ENCODE data around the gene TBC1D22B. TPM values are rescaled to one million over a fixed set of nuclear protein-coding genes. Genes with fewer than 3 reads are reported as not detected.
"Not testable (repeated sequence)": the region's sequence is repeated elsewhere in the genome, so short reads cannot be mapped to it uniquely, and the experiment has no call there.

The TBC1D22B gene
- polyA plus RNA-seq, 1 experiment: 9.8 TPM

GRCh38 chr6:37287519-37288157 is 30.1 kb downstream of the TBC1D22B start:
- TF ChIP-seq, protein P1, sequence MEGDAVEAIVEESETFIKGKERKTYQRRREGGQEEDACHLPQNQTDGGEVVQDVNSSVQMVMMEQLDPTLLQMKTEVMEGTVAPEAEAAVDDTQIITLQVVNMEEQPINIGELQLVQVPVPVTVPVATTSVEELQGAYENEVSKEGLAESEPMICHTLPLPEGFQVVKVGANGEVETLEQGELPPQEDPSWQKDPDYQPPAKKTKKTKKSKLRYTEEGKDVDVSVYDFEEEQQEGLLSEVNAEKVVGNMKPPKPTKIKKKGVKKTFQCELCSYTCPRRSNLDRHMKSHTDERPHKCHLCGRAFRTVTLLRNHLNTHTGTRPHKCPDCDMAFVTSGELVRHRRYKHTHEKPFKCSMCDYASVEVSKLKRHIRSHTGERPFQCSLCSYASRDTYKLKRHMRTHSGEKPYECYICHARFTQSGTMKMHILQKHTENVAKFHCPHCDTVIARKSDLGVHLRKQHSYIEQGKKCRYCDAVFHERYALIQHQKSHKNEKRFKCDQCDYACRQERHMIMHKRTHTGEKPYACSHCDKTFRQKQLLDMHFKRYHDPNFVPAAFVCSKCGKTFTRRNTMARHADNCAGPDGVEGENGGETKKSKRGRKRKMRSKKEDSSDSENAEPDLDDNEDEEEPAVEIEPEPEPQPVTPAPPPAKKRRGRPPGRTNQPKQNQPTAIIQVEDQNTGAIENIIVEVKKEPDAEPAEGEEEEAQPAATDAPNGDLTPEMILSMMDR (IDR thresholded peaks at IDR 0.05; ENCODE audit: low read depth, low read length): no peak
- CTCF ChIA-PET: interaction anchor here (1.0 kb wide), 1 partner anchor 270 kb away, joined by 4 read pairs; no protein-coding TSS in a partner anchor

DNA sequence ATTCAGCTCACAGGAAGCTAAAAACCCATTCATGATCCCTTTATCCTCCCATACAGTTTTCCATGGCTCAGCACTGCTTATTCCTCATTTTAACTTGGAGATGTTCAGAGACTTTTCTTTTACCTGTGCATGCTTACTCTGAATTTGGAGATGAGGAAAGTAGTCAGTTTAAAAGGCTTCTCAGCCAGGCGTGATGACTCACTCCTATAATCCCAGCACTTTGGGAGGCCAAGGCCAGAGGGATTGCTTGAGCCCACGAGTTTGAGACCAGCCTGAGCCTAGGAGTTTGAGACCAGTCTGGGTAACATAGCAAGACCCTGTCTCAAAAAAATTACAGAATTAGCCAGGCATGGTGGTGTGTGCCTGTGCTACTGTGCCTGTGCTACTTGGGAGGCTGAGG is 30.7 kb downstream of the TBC1D22B start:
- Histone ChIP-seq H3K27me3 (ENCODE audit: control insufficient read depth, insufficient read depth, low read length) (no peaks in the 10 kb centered on the region), H3K9me3 (ENCODE audit: control insufficient read depth, insufficient read depth, low read length) (no peaks in the 10 kb centered on the region), H3K27ac (ENCODE audit: low read depth, low read length) (no peak overlapping the region), H3K4me3 (ENCODE audit: low read depth, low read length) (no peak overlapping the region)
- CTCF ChIA-PET: no interaction called here
- DNase-seq (ENCODE audit: low read depth, low spot score): no peak
- POLR2A ChIA-PET: no interaction called here
- TF ChIP-seq, protein P1 (IDR thresholded peaks at IDR 0.05; ENCODE audit: low read depth, low read length): no peak

More at GRCh38 chr6:37287519-37288157, 30.1 kb downstream of the TBC1D22B start:
- no peak for DNase-seq (ENCODE audit: low read depth, low spot score)
- Histone ChIP-seq H3K4me3 (ENCODE audit: low read depth, low read length) (no peak overlapping the region), H3K27me3 (ENCODE audit: control insufficient read depth, insufficient read depth, low read length) (no peaks in the 10 kb centered on the region), H3K9me3 (ENCODE audit: control insufficient read depth, insufficient read depth, low read length) (no peaks in the 10 kb centered on the region), H3K27ac (ENCODE audit: low read depth, low read length) (no peak overlapping the region)
- POLR2A ChIA-PET: no interaction called here

- Histone ChIP-seq H3K27ac (ENCODE audit: low read depth, low read length) (no peak overlapping the region), H3K4me3 (ENCODE audit: low read depth, low read length) (no peak overlapping the region), H3K27me3 (ENCODE audit: control insufficient read depth, insufficient read depth, low read length) (no peaks in the 10 kb centered on the region), H3K9me3 (ENCODE audit: control insufficient read depth, insufficient read depth, low read length) (no peaks in the 10 kb centered on the region)
- ChIA-PET CTCF (no interaction called here), POLR2A (interaction anchor here (0.5 to 0.6 kb wide), 2 partner anchors 18 to 23 kb away, joined by 3 to 4 read pairs; no protein-coding TSS in a partner anchor)
- no peak for DNase-seq (ENCODE audit: low read depth, low spot score)
- TF ChIP-seq, protein P1 (IDR thresholded peaks at IDR 0.05; ENCODE audit: low read depth, low read length): no peak
Observed at GRCh38 chr6:37289931-37290330, 32.4 kb downstream of the TBC1D22B start.

- H3K4me3 ChIP-seq (ENCODE audit: low read depth, low read length): no peak overlapping the region
- TF ChIP-seq, protein P1 (IDR thresholded peaks at IDR 0.05; ENCODE audit: low read depth, low read length): no peak
- H3K27me3 ChIP-seq (ENCODE audit: control insufficient read depth, insufficient read depth, low read length): no peaks in the 10 kb centered on the region
- CTCF ChIA-PET: interaction anchor here (1.7 to 5.1 kb wide), 2 partner anchors 10 to 17 kb away, joined by 3 to 18 read pairs; no protein-coding TSS in a partner anchor
- no peaks in the 10 kb centered on the region; the same call in 1 of the 2 replicates for H3K9me3 ChIP-seq (ENCODE audit: control insufficient read depth, insufficient read depth, low read length)
- POLR2A ChIA-PET: no interaction called here
- DNase-seq (ENCODE audit: low read depth, low spot score): no peak
- no peak overlapping the region for H3K27ac ChIP-seq (ENCODE audit: low read depth, low read length)
Observed at GRCh38 chr6:37293426-37293825, 35.9 kb downstream of the TBC1D22B start.

DNA sequence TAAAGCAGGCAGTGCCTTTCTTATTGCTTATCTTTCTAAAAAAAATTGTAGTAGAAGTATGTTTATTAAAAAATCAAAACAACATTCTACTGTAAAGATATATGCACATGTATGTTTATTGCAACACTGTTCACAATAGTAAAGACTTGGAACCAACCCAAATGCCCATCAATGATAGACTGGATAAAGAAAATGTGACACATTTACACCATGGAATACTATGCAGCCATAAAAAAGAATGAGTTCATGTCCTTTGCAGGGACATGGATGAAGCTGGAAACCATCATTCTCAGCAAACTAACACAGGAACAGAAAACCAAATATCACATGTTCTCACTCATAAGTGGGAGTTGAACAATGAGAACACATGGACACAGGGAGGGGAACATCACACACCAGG is 40.1 kb downstream of the TBC1D22B start:
- POLR2A ChIA-PET; H3K9me3 ChIP-seq (ENCODE audit: control insufficient read depth, insufficient read depth, low read length); CTCF ChIA-PET; H3K27me3 ChIP-seq (ENCODE audit: control insufficient read depth, insufficient read depth, low read length); H3K27ac ChIP-seq (ENCODE audit: low read depth, low read length); H3K4me3 ChIP-seq (ENCODE audit: low read depth, low read length); DNase-seq (ENCODE audit: low read depth, low spot score): not testable (repeated sequence)
